ENCODE data around the gene SFMBT2.

DNA sequence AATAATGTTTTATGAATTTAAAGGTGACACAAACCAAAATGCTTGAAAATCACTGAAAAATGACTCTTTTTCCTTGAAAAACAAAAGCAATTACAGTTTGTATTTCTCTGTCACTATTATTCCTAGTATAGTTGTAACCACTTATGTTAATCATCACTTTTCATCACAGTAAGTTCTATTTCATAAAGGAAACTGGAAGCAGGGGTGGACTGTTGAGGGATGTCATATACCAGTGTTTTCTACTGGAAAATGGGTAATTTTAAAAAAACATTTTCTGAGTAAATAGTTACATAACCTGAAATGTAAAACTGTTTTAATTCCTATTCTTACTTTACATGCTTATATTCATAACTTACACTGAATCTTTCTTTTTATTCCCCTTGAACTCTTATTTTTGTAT is 32.2 kb upstream of the SFMBT2 start:
- TF ChIP-seq EED (CRISPR knock-in tag; IDR thresholded peaks at IDR 0.05): no peak
- TF ChIP-seq BHLHE40 (IDR thresholded peaks at IDR 0.05; ENCODE audit: low read length): no peak
- no peak for TF ChIP-seq ZNF552 (CRISPR knock-in tag; IDR thresholded peaks at IDR 0.05; ENCODE audit: borderline replicate concordance)
- TF ChIP-seq CBFB (CRISPR knock-in tag; IDR thresholded peaks at IDR 0.05): no peak
- TF ChIP-seq EEA1 (CRISPR knock-in tag; IDR thresholded peaks at IDR 0.05; ENCODE audit: borderline replicate concordance): no peak
- TF ChIP-seq, protein P1, sequence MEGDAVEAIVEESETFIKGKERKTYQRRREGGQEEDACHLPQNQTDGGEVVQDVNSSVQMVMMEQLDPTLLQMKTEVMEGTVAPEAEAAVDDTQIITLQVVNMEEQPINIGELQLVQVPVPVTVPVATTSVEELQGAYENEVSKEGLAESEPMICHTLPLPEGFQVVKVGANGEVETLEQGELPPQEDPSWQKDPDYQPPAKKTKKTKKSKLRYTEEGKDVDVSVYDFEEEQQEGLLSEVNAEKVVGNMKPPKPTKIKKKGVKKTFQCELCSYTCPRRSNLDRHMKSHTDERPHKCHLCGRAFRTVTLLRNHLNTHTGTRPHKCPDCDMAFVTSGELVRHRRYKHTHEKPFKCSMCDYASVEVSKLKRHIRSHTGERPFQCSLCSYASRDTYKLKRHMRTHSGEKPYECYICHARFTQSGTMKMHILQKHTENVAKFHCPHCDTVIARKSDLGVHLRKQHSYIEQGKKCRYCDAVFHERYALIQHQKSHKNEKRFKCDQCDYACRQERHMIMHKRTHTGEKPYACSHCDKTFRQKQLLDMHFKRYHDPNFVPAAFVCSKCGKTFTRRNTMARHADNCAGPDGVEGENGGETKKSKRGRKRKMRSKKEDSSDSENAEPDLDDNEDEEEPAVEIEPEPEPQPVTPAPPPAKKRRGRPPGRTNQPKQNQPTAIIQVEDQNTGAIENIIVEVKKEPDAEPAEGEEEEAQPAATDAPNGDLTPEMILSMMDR (CRISPR knock-in tag; IDR thresholded peaks at IDR 0.05): no peak
- no peak for TF ChIP-seq NFRKB (IDR thresholded peaks at IDR 0.05)
- TF ChIP-seq CREB1 (IDR thresholded peaks at IDR 0.05): no peak
- no peak for TF ChIP-seq CREB1 (CRISPR knock-in tag; IDR thresholded peaks at IDR 0.05)
- TF ChIP-seq ZNF282 (IDR thresholded peaks at IDR 0.05; ENCODE audit: partially characterized antibody): no peak
- TF ChIP-seq ZNF235 (CRISPR knock-in tag; IDR thresholded peaks at IDR 0.05; ENCODE audit: borderline replicate concordance): no peak
- no peak for TF ChIP-seq ZSCAN29 (CRISPR knock-in tag; conservative IDR thresholded peaks at IDR 0.05)

All from HepG2 (cell line).